Osteoblast (primary cell): Measurements from ENCODE around the gene CSH1. TPM values are rescaled to one million over a fixed set of nuclear protein-coding genes. Genes with fewer than 3 reads are reported as not detected.
A peak's percentile ranks its signal among the peaks of the same experiment; 100 is the strongest.
"Not testable (repeated sequence)": the region's sequence is repeated elsewhere in the genome, so short reads cannot be mapped to it uniquely, and the experiment has no call there.

Source experiments
- DNase-seq: peaks from one replicate; pipeline ENCODE4 v3.0.0; 2011; ENCODE audit warnings: low spot score, mixed read lengths; ENCODE audit not compliant: insufficient read length; ENCODE audit errors: missing footprints
- H2AFZ ChIP-seq: 2 replicates; pipeline ENCODE4 v1.6.0; 2011; ENCODE audit warnings: mild to moderate bottlenecking, low read length
- H3K27ac ChIP-seq: 2 replicates; pipeline ENCODE4 v1.5.1; 2011; ENCODE audit warnings: mild to moderate bottlenecking, low read depth, low read length, moderate library complexity
- H3K27me3 ChIP-seq: 2 replicates; pipeline ENCODE4 v1.6.0; 2012; ENCODE audit warnings: mild to moderate bottlenecking, control low read depth, inconsistent platforms, low read length, moderate library complexity; ENCODE audit not compliant: insufficient read depth
- H3K36me3 ChIP-seq: 2 replicates; pipeline ENCODE4 v1.5.1; 2011; ENCODE audit warnings: mild to moderate bottlenecking, low read length, control low read depth, moderate library complexity; ENCODE audit not compliant: insufficient read depth
- H3K4me1 ChIP-seq: 2 replicates; pipeline ENCODE4 v1.5.1; 2011; ENCODE audit warnings: mild to moderate bottlenecking, low read length, control low read depth, moderate library complexity; ENCODE audit not compliant: insufficient read depth
- H3K4me2 ChIP-seq: 2 replicates; pipeline ENCODE4 v1.6.0; 2011; ENCODE audit warnings: mild to moderate bottlenecking, low read length; ENCODE audit not compliant: insufficient read depth
- H3K4me3 ChIP-seq: fragments of 200-600 bp; sonication (generic); 3 replicates; pipeline ENCODE4 v1.5.1; 2012; ENCODE audit warnings: mild to moderate bottlenecking, low read length, inconsistent platforms; ENCODE audit not compliant: insufficient read depth
- H3K79me2 ChIP-seq: 2 replicates; pipeline ENCODE4 v1.6.0; 2012; ENCODE audit warnings: mild to moderate bottlenecking, low read length, control low read depth, inconsistent platforms; ENCODE audit not compliant: insufficient read depth
- H3K9me3 ChIP-seq: 2 replicates; pipeline ENCODE4 v1.5.1; 2011; ENCODE audit warnings: low read depth, low read length, control low read depth
- H4K20me1 ChIP-seq: 2 replicates; pipeline ENCODE4 v1.6.0; 2012; ENCODE audit warnings: mild to moderate bottlenecking, low read length, control low read depth; ENCODE audit not compliant: insufficient read depth
- CTCF ChIP-seq: IDR thresholded peaks from 2 replicates; pipeline ENCODE4 v1.5.1; 2011; ENCODE audit warnings: mild to moderate bottlenecking, low read depth, low read length, moderate library complexity; ENCODE audit errors: extremely low read depth
- total RNA-seq: library from RNA; depleted of rRNA; stranded (reverse); fragments of >200 nt; gene quantifications from 2 replicates; pipeline ENCODE4 v1.2.3, GENCODE V29; 2012

Gene CSH1
- total RNA-seq, 1 donor, result not detected

- Histone ChIP-seq H3K27me3 (peaks cover 11% of the 10 kb centered on the region), H2AFZ (no peak overlapping the region), H3K27ac (no peak overlapping the region), H3K4me1 (no peaks in the 10 kb centered on the region), H3K36me3 (no peaks in the 10 kb centered on the region), H4K20me1 (no peaks in the 10 kb centered on the region), H3K4me2 (no peak overlapping the region), H3K4me3 (no peak overlapping the region), H3K79me2 (no peaks in the 10 kb centered on the region), H3K9me3 (no peaks in the 10 kb centered on the region)
- TF ChIP-seq CTCF, result no peak
- no peak for DNase-seq
Observed at GRCh38 chr17:63916566-63917185, 20.3 kb upstream of the CSH1 start.

- H3K36me3 ChIP-seq, H3K4me2 ChIP-seq, H2AFZ ChIP-seq, H3K4me1 ChIP-seq, H3K9me3 ChIP-seq, H3K27ac ChIP-seq, H3K79me2 ChIP-seq, H3K4me3 ChIP-seq, DNase-seq, H4K20me1 ChIP-seq: not testable (repeated sequence)
- H3K27me3 ChIP-seq, result peaks cover 11% of the 10 kb centered on the region
Observed at GRCh38 chr17:63915753-63916152, 19.4 kb upstream of the CSH1 start.

GRCh38 chr17:63914471-63914870 lies 18.1 kb upstream of the CSH1 start:
- H3K4me2 ChIP-seq, result no peak overlapping the region
- H3K27ac ChIP-seq, result no peak overlapping the region
- no peak for TF ChIP-seq CTCF
- peaks cover 11% of the 10 kb centered on the region for H3K27me3 ChIP-seq
- H2AFZ ChIP-seq, result no peak overlapping the region
- no peaks in the 10 kb centered on the region for H3K36me3 ChIP-seq
- H3K79me2 ChIP-seq, result no peaks in the 10 kb centered on the region
- H4K20me1 ChIP-seq, result no peaks in the 10 kb centered on the region
- DNase-seq, result no peak
- H3K4me1 ChIP-seq, result no peaks in the 10 kb centered on the region
- H3K4me3 ChIP-seq, result no peak overlapping the region
- H3K9me3 ChIP-seq, result no peaks in the 10 kb centered on the region

GRCh38 chr17:63911657-63912100 lies 15.3 kb upstream of the CSH1 start:
- peak; percentile 54 for TF ChIP-seq CTCF
- Histone ChIP-seq H3K36me3 (no peaks in the 10 kb centered on the region), H3K27ac (no peak overlapping the region), H4K20me1 (no peaks in the 10 kb centered on the region), H3K4me2 (no peak overlapping the region), H3K4me1 (no peaks in the 10 kb centered on the region), H3K27me3 (peaks cover 7% of the 10 kb centered on the region), H3K79me2 (no peaks in the 10 kb centered on the region), H3K9me3 (no peaks in the 10 kb centered on the region), H3K4me3 (no peak overlapping the region), H2AFZ (no peak overlapping the region)
- peak; percentile 92 for DNase-seq
